CD8-positive, alpha-beta memory T cell (primary cell): ENCODE measurements around the gene TPH1. TPM values are rescaled to one million over a fixed set of nuclear protein-coding genes. Genes with fewer than 3 reads are reported as not detected.

Experiments used
- CTCF ChIA-PET: fragments of 350-600 bp; sonication (Branson Sonifier 250); formaldehyde crosslinking; loops from one replicate; lab custom pipeline; 2021; ENCODE audit warnings: antibody characterized with exemption; lab: Charles Lee
- POLR2A ChIA-PET: fragments of 350-600 bp; sonication (Branson Sonifier 250); formaldehyde crosslinking; loops from one replicate; lab custom pipeline; 2021; ENCODE audit warnings: antibody characterized with exemption; lab: Charles Lee
- DNase-seq, 5 donors: peaks; one replicate each; pipeline versions ENCODE4 v3.0.0 to v3.0.0-alpha.2; 2020 to 2022; ENCODE audit warnings: mixed read lengths in 1 of 5
- H3K27ac ChIP-seq: one replicate; pipeline ENCODE4 v1.7.0; 2013; ENCODE audit warnings: low read depth, mild to moderate bottlenecking, low read length, moderate library complexity
- H3K27me3 ChIP-seq: 2 replicates; pipeline ENCODE4 v1.7.0; 2013; ENCODE audit warnings: low read length, mild to moderate bottlenecking; ENCODE audit not compliant: insufficient read depth, poor library complexity, severe bottlenecking
- H3K36me3 ChIP-seq: 2 replicates; pipeline ENCODE4 v1.7.0; 2013; ENCODE audit warnings: mild to moderate bottlenecking, low read length, moderate library complexity; ENCODE audit not compliant: insufficient read depth
- H3K4me1 ChIP-seq: 2 replicates; pipeline ENCODE4 v1.7.0; 2013; ENCODE audit warnings: mild to moderate bottlenecking, low read length, moderate library complexity; ENCODE audit not compliant: insufficient read depth
- H3K4me3 ChIP-seq: 2 replicates; pipeline ENCODE4 v1.7.0; 2013; ENCODE audit warnings: mild to moderate bottlenecking, low read length
- H3K9me3 ChIP-seq: 2 replicates; pipeline ENCODE4 v1.7.0; 2013; ENCODE audit warnings: mild to moderate bottlenecking, low read length
- H3K27ac Mint-ChIP-seq, 8 donors: one replicate each; pipeline ENCODE4 v1.8.0; 2020 to 2021; ENCODE audit warnings: mixed read lengths in 8 of 8, mild to moderate bottlenecking in 6 of 8, inconsistent platforms in 3 of 8, moderate library complexity in 3 of 8
- H3K27me3 Mint-ChIP-seq, 2 donors: one replicate each; pipeline ENCODE4 v1.8.0; 2020 to 2021; ENCODE audit warnings: mixed read lengths in 2 of 2, mild to moderate bottlenecking in 1 of 2, moderate library complexity in 1 of 2
- H3K36me3 Mint-ChIP-seq, 3 donors: one replicate each; pipeline ENCODE4 v1.8.0; 2020 to 2021; ENCODE audit warnings: mixed read lengths in 3 of 3, inconsistent platforms in 1 of 3, mild to moderate bottlenecking in 1 of 3
- H3K4me1 Mint-ChIP-seq, 3 donors: one replicate each; pipeline ENCODE4 v1.8.0; 2020 to 2021; ENCODE audit warnings: mixed read lengths in 3 of 3, inconsistent platforms in 1 of 3, mild to moderate bottlenecking in 1 of 3
- H3K4me3 Mint-ChIP-seq, 7 donors: one replicate each; pipeline ENCODE4 v1.8.0; 2020 to 2021; ENCODE audit warnings: mixed read lengths in 7 of 7, mild to moderate bottlenecking in 6 of 7, moderate library complexity in 4 of 7, inconsistent platforms in 2 of 7
- H3K9me3 Mint-ChIP-seq, 5 donors: one replicate each; pipeline ENCODE4 v1.8.0; 2020 to 2022; ENCODE audit warnings: mixed read lengths in 5 of 5, mild to moderate bottlenecking in 3 of 5, moderate library complexity in 2 of 5, inconsistent platforms in 1 of 5
- polyA plus RNA-seq: library from polyadenylated mRNA; unstranded; fragments of 300-500 nt; fragmentation: Illumina TruSeq; gene quantifications from one replicate; pipeline ENCODE4 v1.2.3, GENCODE V29; 2021
- total RNA-seq, 2 experiments: library from RNA; stranded (reverse); gene quantifications; one replicate each; pipeline ENCODE4 v1.2.3, GENCODE V29; 2021

TPH1 gene
- total RNA-seq: under 1 TPM; 0.20 to 0.53 TPM
- 0.03 TPM for polyA plus RNA-seq

- no peak within 1 kb of the TSS for H3K27ac Mint-ChIP-seq
- no peaks in the 10 kb centered on the region for H3K4me1 Mint-ChIP-seq
- H3K9me3 ChIP-seq: no peaks in the 10 kb centered on the region
- CTCF ChIA-PET: no interaction called here
- H3K4me3 ChIP-seq: no peak within 1 kb of the TSS
- H3K27me3 ChIP-seq: peaks cover 11% of the 10 kb centered on the region
- H3K36me3 ChIP-seq: no peaks in the 10 kb centered on the region
- no peak within 1 kb of the TSS for H3K4me3 Mint-ChIP-seq
- POLR2A ChIA-PET: no interaction called here
- no peaks in the 10 kb centered on the region for H3K4me1 ChIP-seq
- peaks cover 0 to 5% (median 2%) of the 10 kb centered on the region in 3 donors for H3K36me3 Mint-ChIP-seq
- H3K27me3 Mint-ChIP-seq: peaks cover 25 to 53% of the 10 kb centered on the region in 2 donors
- H3K27ac ChIP-seq: no peak within 1 kb of the TSS
- H3K9me3 Mint-ChIP-seq: peaks cover 0 to 5% (median 4%) of the 10 kb centered on the region in 5 donors
- DNase-seq: no peak
Observed at GRCh38 chr11:18046116-18046777, at the start of gene TPH1. Gene TPH1 (minus strand): TSS chr11:18046269. CDS start chr11:18040762, 5,507 bp downstream.

- H3K27me3 Mint-ChIP-seq: no peaks in the 10 kb centered on the region
- ChIA-PET CTCF (interaction anchor here (0.6 to 2.2 kb wide), 2 partner anchors 12 to 22 kb away, joined by 3 to 8 read pairs; partner anchors contain the start of gene SAAL1), POLR2A (no interaction called here)
- no peaks in the 10 kb centered on the region for H3K9me3 ChIP-seq
- no peak overlapping the region for H3K4me3 Mint-ChIP-seq
- no peak overlapping the region for H3K27ac ChIP-seq
- peaks cover 0 to 84% (median 21%) of the 10 kb centered on the region in 3 donors for H3K36me3 Mint-ChIP-seq
- no peak overlapping the region for H3K27ac Mint-ChIP-seq
- H3K4me1 ChIP-seq: no peaks in the 10 kb centered on the region
- peaks cover 38% of the 10 kb centered on the region for H3K36me3 ChIP-seq
- peaks cover 3 to 6% (median 4%) of the 10 kb centered on the region in 3 donors for H3K4me1 Mint-ChIP-seq
- H3K4me3 ChIP-seq: no peak overlapping the region
- no peaks in the 10 kb centered on the region for H3K9me3 Mint-ChIP-seq
- no peak for DNase-seq
- H3K27me3 ChIP-seq: no peaks in the 10 kb centered on the region
Observed at GRCh38 chr11:18093959-18094358, 47.9 kb upstream of the TPH1 start.

GRCh38 chr11:18091731-18092130, 45.7 kb upstream of the TPH1 start:
- Histone ChIP-seq H3K9me3 (no peaks in the 10 kb centered on the region), H3K36me3 (peaks cover 42% of the 10 kb centered on the region), H3K4me3 (no peak overlapping the region), H3K27ac (no peak overlapping the region), H3K27me3 (no peaks in the 10 kb centered on the region), H3K4me1 (no peaks in the 10 kb centered on the region)
- H3K4me1 Mint-ChIP-seq: peaks cover 0 to 3% (median 0%) of the 10 kb centered on the region in 3 donors
- peak overlapping the region in 1 of 8 donors; percentile 53 for H3K27ac Mint-ChIP-seq
- DNase-seq: no peak
- no peaks in the 10 kb centered on the region for H3K27me3 Mint-ChIP-seq
- H3K36me3 Mint-ChIP-seq: peaks cover 0 to 89% (median 30%) of the 10 kb centered on the region in 3 donors
- ChIA-PET POLR2A (no interaction called here), CTCF (no interaction called here)
- no peak overlapping the region for H3K4me3 Mint-ChIP-seq
- no peaks in the 10 kb centered on the region for H3K9me3 Mint-ChIP-seq

GRCh38 chr11:18088966-18089365, 42.9 kb upstream of the TPH1 start:
- DNase-seq: no peak
- peaks cover 26% of the 10 kb centered on the region for H3K36me3 ChIP-seq
- H3K4me3 ChIP-seq: no peak overlapping the region
- ChIA-PET CTCF (interaction anchor here (2.5 kb wide), 1 partner anchor 26 kb away, joined by 12 read pairs; no protein-coding TSS in a partner anchor), POLR2A (no interaction called here)
- Mint-ChIP-seq H3K4me1 (no peaks in the 10 kb centered on the region), H3K4me3 (no peak overlapping the region), H3K36me3 (peaks cover 0 to 86% (median 32%) of the 10 kb centered on the region in 3 donors), H3K27ac (peak overlapping the region in 1 of 8 donors; percentile 73), H3K27me3 (no peaks in the 10 kb centered on the region), H3K9me3 (no peaks in the 10 kb centered on the region)
- no peaks in the 10 kb centered on the region for H3K4me1 ChIP-seq
- no peaks in the 10 kb centered on the region for H3K9me3 ChIP-seq
- H3K27ac ChIP-seq: no peak overlapping the region
- H3K27me3 ChIP-seq: no peaks in the 10 kb centered on the region

GRCh38 chr11:18088366-18088765, 42.3 kb upstream of the TPH1 start:
- POLR2A ChIA-PET: no interaction called here

GRCh38 chr11:18081551-18081950, 35.5 kb upstream of the TPH1 start:
- H3K36me3 Mint-ChIP-seq: peaks cover 10 to 64% (median 20%) of the 10 kb centered on the region in 3 donors
- no peaks in the 10 kb centered on the region for H3K4me1 ChIP-seq
- CTCF ChIA-PET: no interaction called here
- H3K27me3 Mint-ChIP-seq: no peaks in the 10 kb centered on the region
- no peak overlapping the region for H3K4me3 Mint-ChIP-seq
- H3K9me3 ChIP-seq: no peaks in the 10 kb centered on the region
- no peak overlapping the region for H3K4me3 ChIP-seq
- H3K4me1 Mint-ChIP-seq: no peaks in the 10 kb centered on the region
- no peaks in the 10 kb centered on the region for H3K9me3 Mint-ChIP-seq
- POLR2A ChIA-PET: no interaction called here
- peaks cover 13% of the 10 kb centered on the region for H3K36me3 ChIP-seq
- no peak for DNase-seq
- H3K27ac ChIP-seq: no peak overlapping the region
- H3K27me3 ChIP-seq: no peaks in the 10 kb centered on the region
- H3K27ac Mint-ChIP-seq: peak overlapping the region in 5 of 8 donors; percentile 10 to 63 (median 28)

More at GRCh38 chr11:18088366-18088765, 42.3 kb upstream of the TPH1 start:
- H3K27ac ChIP-seq: no peak overlapping the region
- H3K4me1 ChIP-seq: no peaks in the 10 kb centered on the region
- H3K4me3 ChIP-seq: no peak overlapping the region
- no peak overlapping the region for H3K27ac Mint-ChIP-seq
- no peaks in the 10 kb centered on the region for H3K9me3 Mint-ChIP-seq
- peaks cover 20% of the 10 kb centered on the region for H3K36me3 ChIP-seq
- H3K27me3 Mint-ChIP-seq: no peaks in the 10 kb centered on the region
- CTCF ChIA-PET: interaction anchor here (1.3 to 2.5 kb wide), 2 partner anchors 18 to 27 kb away, joined by 4 to 12 read pairs; partner anchors contain the start of gene SAAL1
- no peaks in the 10 kb centered on the region for H3K27me3 ChIP-seq
- no peaks in the 10 kb centered on the region for H3K9me3 ChIP-seq
- H3K36me3 Mint-ChIP-seq: peaks cover 0 to 86% (median 32%) of the 10 kb centered on the region in 3 donors
- no peak overlapping the region for H3K4me3 Mint-ChIP-seq
- no peaks in the 10 kb centered on the region for H3K4me1 Mint-ChIP-seq
- no peak for DNase-seq

GRCh38 chr11:18080451-18080850, 34.4 kb upstream of the TPH1 start:
- ChIA-PET POLR2A (no interaction called here), CTCF (no interaction called here)
- Mint-ChIP-seq H3K9me3 (no peaks in the 10 kb centered on the region), H3K27ac (peak overlapping the region in 1 of 8 donors; percentile 49), H3K27me3 (no peaks in the 10 kb centered on the region), H3K4me1 (no peaks in the 10 kb centered on the region), H3K36me3 (peaks cover 10 to 58% (median 18%) of the 10 kb centered on the region in 3 donors), H3K4me3 (no peak overlapping the region)
- Histone ChIP-seq H3K4me3 (no peak overlapping the region), H3K27me3 (no peaks in the 10 kb centered on the region), H3K36me3 (peaks cover 13% of the 10 kb centered on the region), H3K27ac (no peak overlapping the region), H3K9me3 (no peaks in the 10 kb centered on the region), H3K4me1 (no peaks in the 10 kb centered on the region)
- DNase-seq: no peak

GRCh38 chr11:18078909-18079308, 32.8 kb upstream of the TPH1 start:
- Mint-ChIP-seq H3K27ac (no peak overlapping the region), H3K9me3 (no peaks in the 10 kb centered on the region)
- no peak for DNase-seq

More at GRCh38 chr11:18078909-18079308, 32.8 kb upstream of the TPH1 start:
- Histone ChIP-seq H3K36me3 (peaks cover 13% of the 10 kb centered on the region), H3K27me3 (no peaks in the 10 kb centered on the region), H3K27ac (no peak overlapping the region), H3K4me1 (no peaks in the 10 kb centered on the region), H3K4me3 (no peak overlapping the region), H3K9me3 (no peaks in the 10 kb centered on the region)
- no peaks in the 10 kb centered on the region for H3K4me1 Mint-ChIP-seq
- ChIA-PET CTCF (interaction anchor here (0.9 to 1.0 kb wide), 2 partner anchors 27 to 44 kb away, joined by 3 to 4 read pairs; partner anchors contain the start of gene SAAL1), POLR2A (no interaction called here)
- H3K36me3 Mint-ChIP-seq: peaks cover 10 to 46% (median 10%) of the 10 kb centered on the region in 3 donors
- H3K4me3 Mint-ChIP-seq: no peak overlapping the region
- H3K27me3 Mint-ChIP-seq: no peaks in the 10 kb centered on the region
